Measurements from ENCODE around the gene TRIM65.

- TF ChIP-seq CTCF (IDR thresholded peaks at IDR 0.05; ENCODE audit: low read depth, low read length) (no peak), MAX (IDR thresholded peaks at IDR 0.05; ENCODE audit: low read depth, low read length) (no peak)
Observed at GRCh38 chr17:75881678-75882454, 14.9 kb downstream of the TRIM65 start.
